ENCODE data around the gene LHPP. TPM values are rescaled to one million over a fixed set of nuclear protein-coding genes. Genes with fewer than 3 reads are reported as not detected.
A peak's percentile ranks its signal among the peaks of the same experiment; 100 is the strongest.

The LHPP gene
- total and polyA plus RNA-seq, 11 donors: 5.6 to 23.5 (median 13.2) TPM

DNA sequence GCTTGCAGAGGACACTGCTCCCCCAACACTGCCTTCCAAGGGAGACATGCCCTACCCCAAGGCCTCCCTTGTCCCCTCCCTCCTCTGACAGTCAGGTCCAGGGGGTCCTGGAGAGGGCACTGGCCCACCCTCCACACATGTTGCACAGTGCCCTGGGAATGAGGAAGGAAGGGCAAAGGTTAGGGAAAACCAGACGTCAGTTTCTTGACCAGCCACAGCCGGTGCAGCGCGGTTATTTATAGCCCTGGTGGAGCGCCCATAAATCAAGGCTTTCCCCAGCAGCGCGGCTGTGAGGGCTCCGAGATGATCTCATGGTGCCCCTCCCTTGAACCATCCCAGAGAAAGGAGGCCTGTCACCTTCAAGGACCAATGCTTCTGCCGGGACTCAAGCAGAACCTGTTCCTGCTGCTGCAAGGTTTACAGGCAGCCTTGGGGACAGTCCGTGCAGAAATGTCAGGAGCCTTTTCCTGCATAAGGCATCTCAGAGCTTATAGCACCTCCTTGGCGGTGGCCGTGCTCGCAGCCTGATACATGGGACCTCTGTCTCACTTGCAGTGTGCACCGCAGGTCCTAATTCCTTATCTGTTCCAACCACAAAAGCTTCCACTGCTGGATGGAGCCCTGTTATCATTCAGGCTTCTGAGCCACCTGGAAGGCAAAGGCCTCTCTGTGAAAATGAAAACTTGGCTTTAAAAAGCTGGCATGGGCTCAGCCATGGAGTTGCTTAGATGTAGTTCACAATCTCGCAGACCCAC, 127.3 kb downstream of the LHPP start:
- Histone ChIP-seq H3K27ac (peak overlapping the region in 7 of 12 donors; percentile 7 to 75 (median 41)), H3K4me3 (peak overlapping the region in 1 of 12 donors; percentile 4), H3K4me1 (peaks cover 0 to 22% (median 12%) of the 10 kb centered on the region in 12 donors), H3K9me3 (peaks cover 0 to 5% (median 0%) of the 10 kb centered on the region in 12 donors), H3K27me3 (no peaks in the 10 kb centered on the region), H3K36me3 (no peaks in the 10 kb centered on the region)
- DNase-seq (peak; percentile 53 to 77 (median 74)), ATAC-seq (peak; percentile 79 to 91 (median 88))
- TF ChIP-seq, protein P1, sequence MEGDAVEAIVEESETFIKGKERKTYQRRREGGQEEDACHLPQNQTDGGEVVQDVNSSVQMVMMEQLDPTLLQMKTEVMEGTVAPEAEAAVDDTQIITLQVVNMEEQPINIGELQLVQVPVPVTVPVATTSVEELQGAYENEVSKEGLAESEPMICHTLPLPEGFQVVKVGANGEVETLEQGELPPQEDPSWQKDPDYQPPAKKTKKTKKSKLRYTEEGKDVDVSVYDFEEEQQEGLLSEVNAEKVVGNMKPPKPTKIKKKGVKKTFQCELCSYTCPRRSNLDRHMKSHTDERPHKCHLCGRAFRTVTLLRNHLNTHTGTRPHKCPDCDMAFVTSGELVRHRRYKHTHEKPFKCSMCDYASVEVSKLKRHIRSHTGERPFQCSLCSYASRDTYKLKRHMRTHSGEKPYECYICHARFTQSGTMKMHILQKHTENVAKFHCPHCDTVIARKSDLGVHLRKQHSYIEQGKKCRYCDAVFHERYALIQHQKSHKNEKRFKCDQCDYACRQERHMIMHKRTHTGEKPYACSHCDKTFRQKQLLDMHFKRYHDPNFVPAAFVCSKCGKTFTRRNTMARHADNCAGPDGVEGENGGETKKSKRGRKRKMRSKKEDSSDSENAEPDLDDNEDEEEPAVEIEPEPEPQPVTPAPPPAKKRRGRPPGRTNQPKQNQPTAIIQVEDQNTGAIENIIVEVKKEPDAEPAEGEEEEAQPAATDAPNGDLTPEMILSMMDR (IDR thresholded peaks at IDR 0.05): no peak
- TF ChIP-seq POLR2A (IDR thresholded peaks at IDR 0.05): no peak
- intact Hi-C loops (cut with DNase I): no loop called here
- 21 to 36% (median 28%) methylated on average over 14 to 15 of the region's 15 CpGs for WGBS, 4 donors

DNA sequence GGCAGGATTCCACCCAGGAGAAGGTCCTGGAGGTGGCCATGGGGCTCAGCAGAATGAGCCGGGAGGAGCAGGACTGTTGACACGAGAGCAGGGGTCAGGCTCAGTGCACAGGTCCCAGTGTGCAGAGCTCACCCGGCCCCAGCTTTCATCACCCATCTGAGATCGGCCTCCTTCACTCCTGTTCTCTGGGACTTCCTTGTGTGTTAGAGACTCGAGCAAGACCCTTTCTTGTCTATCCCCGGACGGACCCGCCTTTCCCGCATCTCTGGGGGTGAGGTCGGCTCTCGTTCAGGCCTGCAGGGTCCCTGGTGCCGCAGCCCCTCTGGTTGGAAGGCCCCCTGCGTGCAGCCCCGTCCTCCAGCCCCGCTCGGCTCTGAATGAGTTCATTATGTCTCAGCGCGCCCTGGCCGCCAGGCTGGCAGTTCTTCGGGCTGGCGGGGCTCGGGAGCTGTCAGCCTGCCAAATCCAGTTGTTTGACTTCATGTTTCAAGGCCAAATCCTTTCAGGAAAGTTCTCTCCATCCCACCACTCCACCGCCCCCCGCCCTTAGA, 127.9 kb downstream of the LHPP start:
- Histone ChIP-seq H3K27me3 (no peaks in the 10 kb centered on the region), H3K4me1 (peaks cover 0 to 22% (median 12%) of the 10 kb centered on the region in 12 donors), H3K36me3 (no peaks in the 10 kb centered on the region), H3K27ac (peak overlapping the region in 2 of 12 donors; percentile 43 to 52), H3K9me3 (peaks cover 0 to 5% (median 0%) of the 10 kb centered on the region in 12 donors), H3K4me3 (no peak overlapping the region)
- DNase-seq: peak in 3 of 5 donors; percentile 28 to 56 (median 37)
- TF ChIP-seq, protein P1 (IDR thresholded peaks at IDR 0.05): no peak
- TF ChIP-seq POLR2A (IDR thresholded peaks at IDR 0.05): no peak
- ATAC-seq: peak in 2 of 4 donors; percentile 6 to 24
- intact Hi-C loops (cut with DNase I): no loop called here
- 76 to 84% (median 81%) methylated on average over 23 to 24 of the region's 24 CpGs for WGBS, 4 donors

DNA sequence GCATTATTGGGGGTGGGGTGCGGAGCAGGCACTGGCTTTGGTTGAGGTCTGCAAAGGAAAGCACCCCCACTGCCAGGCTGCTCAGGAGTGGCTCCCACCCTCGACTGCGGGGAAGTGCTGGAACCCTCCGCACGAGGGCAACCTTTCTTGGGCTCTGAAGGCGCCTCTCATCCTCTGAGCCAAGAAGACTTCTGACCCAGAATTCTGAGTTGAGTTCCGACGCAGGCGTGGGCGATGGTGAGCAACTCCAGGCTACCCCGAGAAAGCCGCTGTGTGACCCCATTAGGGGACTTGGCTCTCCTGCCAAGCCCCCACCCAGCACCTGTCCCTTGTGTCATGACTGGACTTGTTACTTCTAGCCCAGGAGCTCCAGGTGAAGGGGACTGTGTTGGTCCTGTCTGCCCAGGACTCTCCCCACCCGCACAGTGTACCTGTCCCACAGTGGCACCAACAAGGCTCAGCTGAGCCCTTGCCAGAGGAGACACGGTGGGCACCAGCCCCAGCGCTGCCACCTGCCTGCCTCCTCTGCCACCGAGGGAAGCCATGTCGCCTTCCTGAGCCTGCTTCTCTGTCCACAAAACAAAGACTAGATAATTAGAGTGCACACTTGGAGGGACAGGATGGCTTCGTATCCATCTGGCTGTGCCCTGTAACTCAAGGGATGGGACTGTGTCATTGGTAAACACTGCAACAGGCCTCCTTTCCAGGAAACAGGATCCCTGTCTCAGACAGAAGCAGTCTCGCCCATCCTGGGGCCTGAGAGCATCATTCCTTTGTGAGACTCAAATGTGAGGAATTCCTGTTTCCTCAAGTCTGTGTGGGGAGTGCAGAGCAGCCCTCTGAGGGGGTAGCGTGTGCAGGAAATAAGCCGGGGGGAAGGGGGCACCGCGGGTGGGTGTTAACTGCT, 128.8 kb downstream of the LHPP start:
- TF ChIP-seq POLR2A (IDR thresholded peaks at IDR 0.05): no peak
- TF ChIP-seq, protein P1 (IDR thresholded peaks at IDR 0.05): no peak
- Histone ChIP-seq H3K4me3 (no peak overlapping the region), H3K9me3 (peaks cover 0 to 6% (median 0%) of the 10 kb centered on the region in 12 donors), H3K4me1 (peaks cover 0 to 22% (median 12%) of the 10 kb centered on the region in 12 donors), H3K36me3 (no peaks in the 10 kb centered on the region), H3K27me3 (no peaks in the 10 kb centered on the region), H3K27ac (no peak overlapping the region)
- ATAC-seq (no peak), DNase-seq (peak in 3 of 5 donors; percentile 19 to 54 (median 20))
- WGBS, 4 donors: 80 to 88% (median 85%) methylated on average over 17 to 23 of the region's 23 CpGs
- intact Hi-C loops (cut with DNase I): no loop called here

All from heart left ventricle (tissue), 16 donors.